PC-9 (cell line): ENCODE results near the gene RAP2A. TPM values are rescaled to one million over a fixed set of nuclear protein-coding genes. Genes with fewer than 3 reads are reported as not detected.

Experiments used
- BruUV-seq: library from RNA; stranded (reverse); fragments of 400-500 nt; replicated peaks from 2 replicates; lab custom pipeline; 2021; lab: Mats Ljungman, UMichigan
- CTCF ChIA-PET: fragments of 300-600 bp; sonication (Branson Sonifier 250); formaldehyde crosslinking; loops from one replicate; lab custom pipeline; 2022; ENCODE audit warnings: antibody characterized with exemption; lab: Charles Lee
- POLR2A ChIA-PET: fragments of 300-600 bp; sonication (Branson Sonifier 250); formaldehyde crosslinking; loops from one replicate; lab custom pipeline; 2022; ENCODE audit warnings: antibody characterized with exemption; ENCODE audit not compliant: unreplicated experiment; lab: Charles Lee
- DNase-seq, 2 experiments: peaks; one replicate each; pipeline versions ENCODE4 v3.0.0 to v3.0.0-alpha.2; 2015 to 2022; ENCODE audit warnings: mixed read lengths in 1 of 2
- H2AFZ ChIP-seq: fragments of 200-600 bp; sonication (generic); 2 replicates; pipeline ENCODE4 v1.8.1; 2017; ENCODE audit warnings: antibody characterized with exemption
- H3F3A ChIP-seq: fragments of 200-600 bp; sonication (generic); 2 replicates; pipeline ENCODE4 v1.8.1; 2017; ENCODE audit warnings: antibody characterized with exemption, mild to moderate bottlenecking, low read depth; ENCODE audit not compliant: insufficient read depth
- H3K27ac ChIP-seq: fragments of 200-600 bp; sonication (generic); 2 replicates; pipeline ENCODE4 v1.6.1; 2016; ENCODE audit warnings: mixed run types
- H3K27me3 ChIP-seq: fragments of 200-600 bp; sonication (generic); 2 replicates; pipeline ENCODE4 v1.6.1; 2016; ENCODE audit warnings: low read depth, mixed run types; ENCODE audit not compliant: insufficient read depth
- H3K36me3 ChIP-seq: fragments of 200-600 bp; sonication (generic); 2 replicates; pipeline ENCODE4 v1.6.1; 2016; ENCODE audit warnings: low read depth, mixed run types
- H3K4me1 ChIP-seq: fragments of 200-600 bp; sonication (generic); replicated peaks from 2 replicates; pipeline ENCODE4 v1.6.1; 2016; ENCODE audit warnings: mixed run types; ENCODE audit not compliant: insufficient read depth
- H3K4me2 ChIP-seq: fragments of 200-600 bp; sonication (generic); 2 replicates; pipeline ENCODE4 v1.6.1; 2017; ENCODE audit warnings: mixed run types
- H3K4me3 ChIP-seq: fragments of 200-600 bp; sonication (generic); 2 replicates; pipeline ENCODE4 v1.6.1; 2016; ENCODE audit warnings: mixed run types
- H3K79me2 ChIP-seq: fragments of 200-600 bp; sonication (generic); 2 replicates; pipeline ENCODE4 v1.6.1; 2017; ENCODE audit warnings: low read depth, mixed run types
- H3K9me2 ChIP-seq: fragments of 200-600 bp; sonication (generic); 2 replicates; pipeline ENCODE4 v1.8.1; 2017; ENCODE audit warnings: mild to moderate bottlenecking; ENCODE audit not compliant: insufficient read depth
- H3K9me3 ChIP-seq: fragments of 200-600 bp; sonication (generic); 2 replicates; pipeline ENCODE4 v1.8.1; 2016; ENCODE audit warnings: low read depth; ENCODE audit not compliant: insufficient read depth
- H4K20me1 ChIP-seq: fragments of 200-600 bp; sonication (generic); 2 replicates; pipeline ENCODE4 v1.8.1; 2017; ENCODE audit not compliant: insufficient read depth
- CTCF ChIP-seq: fragments of 200-600 bp; sonication (generic); conservative IDR thresholded peaks from 2 replicates; pipeline ENCODE4 v1.6.1; 2017; ENCODE audit warnings: mixed run types, antibody characterized with exemption, mild to moderate bottlenecking, moderate library complexity
- EZH2 ChIP-seq: fragments of 200-600 bp; sonication (generic); IDR thresholded peaks from 2 replicates; pipeline ENCODE4 v1.8.0; 2017; ENCODE audit warnings: antibody characterized with exemption, low read depth
- intact Hi-C: fragments of 100-400 bp; cut with micrococcal nuclease; formaldehyde crosslinking; loops from one replicate; pipeline ENCODE4 v1.10.0; 2022; ENCODE audit not compliant: unreplicated experiment
- total RNA-seq: library from RNA; stranded (reverse); gene quantifications from 2 replicates; pipeline ENCODE4 v1.2.3, GENCODE V29; 2021

Gene RAP2A
- total RNA-seq, 1 experiment from 2014 or later, result 21.5 TPM

GRCh38 chr13:97387890-97388289, 46.1 kb upstream of the RAP2A start:
- Histone ChIP-seq H2AFZ (no peak overlapping the region), H3K4me3 (no peak overlapping the region), H3K79me2 (peaks cover 6% of the 10 kb centered on the region; the same call in 1 of the 2 replicates), H3K27me3 (no peaks in the 10 kb centered on the region), H3F3A (peaks cover 51% of the 10 kb centered on the region), H3K9me2 (no peaks in the 10 kb centered on the region; the same call in 1 of the 2 replicates), H3K4me2 (no peak overlapping the region), H4K20me1 (peaks cover 16% of the 10 kb centered on the region), H3K4me1 (no peaks in the 10 kb centered on the region), H3K9me3 (no peaks in the 10 kb centered on the region), H3K36me3 (peaks cover 72% of the 10 kb centered on the region), H3K27ac (no peak overlapping the region)
- ChIA-PET POLR2A (interaction anchor here (0.6 kb wide), 1 partner anchor 635 kb away, joined by 7 read pairs; no protein-coding TSS in a partner anchor), CTCF (no interaction called here)
- no peak for TF ChIP-seq EZH2
- TF ChIP-seq CTCF, result no peak
- BruUV-seq, result no TSS peak
- no peak for DNase-seq
- intact Hi-C loops, result no loop called here

GRCh38 chr13:97388373-97388772, 45.6 kb upstream of the RAP2A start:
- H3K9me3 ChIP-seq, result no peaks in the 10 kb centered on the region
- DNase-seq, result no peak
- peaks cover 16% of the 10 kb centered on the region for H4K20me1 ChIP-seq
- no peak overlapping the region for H3K4me3 ChIP-seq
- ChIA-PET CTCF (no interaction called here), POLR2A (no interaction called here)
- H3K27ac ChIP-seq, result no peak overlapping the region
- H3K4me1 ChIP-seq, result no peaks in the 10 kb centered on the region
- peaks cover 6% of the 10 kb centered on the region; the same call in 1 of the 2 replicates for H3K79me2 ChIP-seq
- peaks cover 46% of the 10 kb centered on the region for H3F3A ChIP-seq
- TF ChIP-seq CTCF (no peak), EZH2 (no peak)
- H2AFZ ChIP-seq, result no peak overlapping the region
- no peaks in the 10 kb centered on the region for H3K27me3 ChIP-seq
- no peak overlapping the region for H3K4me2 ChIP-seq
- BruUV-seq, result no TSS peak
- intact Hi-C loops, result no loop called here
- H3K9me2 ChIP-seq, result no peaks in the 10 kb centered on the region
- peaks cover 72% of the 10 kb centered on the region for H3K36me3 ChIP-seq

GRCh38 chr13:97390941-97391600, 42.9 kb upstream of the RAP2A start:
- intact Hi-C loops, result no loop called here
- TF ChIP-seq EZH2, result no peak
- no peak for TF ChIP-seq CTCF
- H3F3A ChIP-seq, result peaks cover 39% of the 10 kb centered on the region
- peaks cover 10% of the 10 kb centered on the region for H3K4me1 ChIP-seq
- no peak overlapping the region for H3K27ac ChIP-seq
- H3K79me2 ChIP-seq, result no peaks in the 10 kb centered on the region; the same call in 1 of the 2 replicates
- H3K4me3 ChIP-seq, result no peak overlapping the region
- H3K9me3 ChIP-seq, result no peaks in the 10 kb centered on the region
- peaks cover 50% of the 10 kb centered on the region for H3K36me3 ChIP-seq
- H4K20me1 ChIP-seq, result peaks cover 16% of the 10 kb centered on the region
- DNase-seq, result no peak
- BruUV-seq, result no TSS peak
- POLR2A ChIA-PET, result no interaction called here
- H3K27me3 ChIP-seq, result no peaks in the 10 kb centered on the region
- H3K4me2 ChIP-seq, result no peak overlapping the region
- CTCF ChIA-PET, result interaction anchor here (0.7 kb wide), 1 partner anchor 276 kb away, joined by 4 read pairs; no protein-coding TSS in a partner anchor
- H3K9me2 ChIP-seq, result no peaks in the 10 kb centered on the region
- no peak overlapping the region for H2AFZ ChIP-seq
